Neuron (in vitro differentiated cells): ENCODE results near the gene UBE2L5.

ENCODE experiments used
- H2AFZ ChIP-seq: one replicate; pipeline ENCODE4 v1.6.1; 2013; ENCODE audit warnings: low read depth, mild to moderate bottlenecking, inconsistent platforms, low read length, moderate library complexity
- H3K27me3 ChIP-seq: one replicate; pipeline ENCODE4 v1.6.1; 2013; ENCODE audit warnings: low read length; ENCODE audit not compliant: insufficient read depth
- H3K36me3 ChIP-seq: one replicate; pipeline ENCODE4 v1.6.1; 2013; ENCODE audit warnings: low read length; ENCODE audit not compliant: insufficient read depth
- H3K4me1 ChIP-seq: one replicate; pipeline ENCODE4 v1.6.1; 2013; ENCODE audit warnings: low read length; ENCODE audit not compliant: insufficient read depth
- H3K4me3 ChIP-seq: 2 replicates; pipeline ENCODE4 v1.5.1; 2013; ENCODE audit warnings: mild to moderate bottlenecking, low read length, moderate library complexity
- H3K9me3 ChIP-seq: one replicate; pipeline ENCODE4 v1.6.1; 2013; ENCODE audit warnings: low read length

The UBE2L5 gene

DNA sequence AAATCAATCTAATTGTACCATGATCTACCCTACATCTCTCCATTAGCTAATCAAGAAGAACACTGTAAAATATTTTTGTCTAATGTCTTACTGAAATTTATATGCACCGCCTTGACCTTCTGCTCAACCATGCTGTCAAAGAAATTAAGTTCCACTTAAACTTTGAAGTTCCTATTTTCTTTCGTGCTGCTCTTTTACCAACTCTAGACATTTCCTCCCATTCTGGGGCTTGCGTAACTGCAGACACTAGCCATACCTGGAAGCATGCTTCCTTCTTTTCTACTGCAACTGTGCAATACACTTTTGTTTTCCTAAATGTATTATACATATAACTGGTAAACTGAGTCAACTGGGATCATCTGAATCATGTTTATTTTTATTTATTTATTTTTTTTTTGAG, 8.5 kb upstream of the UBE2L5 start:
- H3K27me3 ChIP-seq, result peaks cover 13% of the 10 kb centered on the region
- H3K9me3 ChIP-seq, result peaks cover 5% of the 10 kb centered on the region
- H3K4me3 ChIP-seq, result no peak overlapping the region
- no peaks in the 10 kb centered on the region for H3K36me3 ChIP-seq
- no peak overlapping the region for H2AFZ ChIP-seq
- no peaks in the 10 kb centered on the region for H3K4me1 ChIP-seq

DNA sequence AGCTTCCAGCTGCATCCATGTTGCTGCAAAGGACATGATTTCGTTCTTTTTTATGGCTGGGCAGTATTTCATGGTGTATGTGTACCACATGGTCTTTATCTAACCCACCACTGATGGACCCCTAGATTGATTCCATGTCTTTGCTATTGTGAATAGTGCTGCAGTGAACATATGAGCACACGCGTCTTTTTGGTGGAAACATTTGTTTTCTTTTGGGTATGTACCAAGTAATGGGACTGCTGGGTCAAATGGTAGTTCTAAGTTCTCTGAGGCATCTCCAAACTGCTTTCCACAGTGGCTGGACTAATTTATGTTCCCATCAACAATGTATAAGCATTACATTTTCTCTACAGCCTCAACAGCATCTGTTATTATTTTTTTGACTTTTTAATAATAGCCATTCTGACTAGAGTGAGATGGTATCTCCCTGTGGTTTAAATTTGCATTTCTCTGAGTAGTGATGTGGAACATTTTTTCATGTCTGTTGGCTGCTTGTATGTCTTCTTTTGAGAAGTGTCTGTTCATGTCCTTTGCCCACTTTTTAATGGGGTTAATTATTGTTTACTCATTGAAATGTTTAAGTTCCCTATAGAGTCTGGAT, 6.8 kb upstream of the UBE2L5 start:
- no peaks in the 10 kb centered on the region for H3K9me3 ChIP-seq
- no peaks in the 10 kb centered on the region for H3K36me3 ChIP-seq
- no peak overlapping the region for H2AFZ ChIP-seq
- peaks cover 22% of the 10 kb centered on the region for H3K27me3 ChIP-seq
- H3K4me3 ChIP-seq, result no peak overlapping the region
- H3K4me1 ChIP-seq, result no peaks in the 10 kb centered on the region

DNA sequence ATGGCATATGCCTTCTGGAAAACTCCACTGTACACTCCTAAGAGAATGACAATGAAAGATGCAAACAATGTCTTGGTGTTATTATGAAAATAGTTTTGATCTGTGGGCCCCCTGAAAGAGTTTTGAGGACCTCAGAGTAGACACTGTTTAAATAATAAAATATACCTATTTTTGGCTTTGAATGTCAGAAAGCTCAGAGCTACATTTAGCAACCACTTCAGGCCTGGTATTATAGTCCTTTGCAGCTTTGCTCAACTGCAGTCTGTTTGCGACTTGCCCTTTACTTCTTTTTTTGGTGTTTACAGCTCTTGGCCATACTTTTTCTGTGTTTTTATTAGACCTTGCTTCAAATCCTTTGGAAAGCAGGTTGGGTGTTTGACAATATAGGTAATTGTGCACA, 5.8 kb upstream of the UBE2L5 start:
- Histone ChIP-seq H3K4me3 (no peak overlapping the region), H2AFZ (no peak overlapping the region), H3K27me3 (peaks cover 24% of the 10 kb centered on the region), H3K9me3 (no peaks in the 10 kb centered on the region), H3K4me1 (peaks cover 5% of the 10 kb centered on the region), H3K36me3 (no peaks in the 10 kb centered on the region)

DNA sequence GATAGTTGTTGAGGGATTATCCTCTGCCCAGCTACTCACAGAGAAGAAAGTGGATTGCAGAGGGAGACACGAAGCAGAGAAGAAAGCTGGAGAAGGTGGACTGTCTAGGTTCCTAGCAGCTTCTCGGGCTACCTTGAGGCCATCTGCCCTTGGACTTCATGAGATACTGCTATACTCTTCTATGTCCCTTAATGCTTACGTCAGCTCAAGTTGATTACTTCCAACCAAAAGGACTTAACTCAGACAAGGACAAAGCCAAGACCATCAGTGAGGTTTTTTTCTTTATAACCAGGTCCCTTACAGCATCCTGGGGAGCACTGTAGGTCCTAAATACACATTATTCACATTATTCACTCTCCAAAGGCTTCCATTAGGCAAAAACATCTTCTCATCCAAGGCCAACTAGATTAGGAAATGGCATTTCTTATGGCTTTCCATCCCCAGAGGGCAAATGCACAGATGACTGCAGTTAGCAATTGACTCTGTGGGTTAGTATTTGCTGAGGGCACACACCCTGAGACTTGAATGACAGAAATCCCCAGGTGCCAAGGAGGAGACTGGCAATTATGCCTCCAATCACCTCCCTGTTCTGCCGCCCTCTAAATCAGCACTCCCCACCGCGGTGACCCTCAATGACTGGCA, 4.1 kb upstream of the UBE2L5 start:
- no peaks in the 10 kb centered on the region for H3K36me3 ChIP-seq
- H3K4me1 ChIP-seq, result peaks cover 12% of the 10 kb centered on the region
- no peak overlapping the region for H2AFZ ChIP-seq
- peaks cover 24% of the 10 kb centered on the region for H3K27me3 ChIP-seq
- no peaks in the 10 kb centered on the region for H3K9me3 ChIP-seq
- H3K4me3 ChIP-seq, result no peak overlapping the region

DNA sequence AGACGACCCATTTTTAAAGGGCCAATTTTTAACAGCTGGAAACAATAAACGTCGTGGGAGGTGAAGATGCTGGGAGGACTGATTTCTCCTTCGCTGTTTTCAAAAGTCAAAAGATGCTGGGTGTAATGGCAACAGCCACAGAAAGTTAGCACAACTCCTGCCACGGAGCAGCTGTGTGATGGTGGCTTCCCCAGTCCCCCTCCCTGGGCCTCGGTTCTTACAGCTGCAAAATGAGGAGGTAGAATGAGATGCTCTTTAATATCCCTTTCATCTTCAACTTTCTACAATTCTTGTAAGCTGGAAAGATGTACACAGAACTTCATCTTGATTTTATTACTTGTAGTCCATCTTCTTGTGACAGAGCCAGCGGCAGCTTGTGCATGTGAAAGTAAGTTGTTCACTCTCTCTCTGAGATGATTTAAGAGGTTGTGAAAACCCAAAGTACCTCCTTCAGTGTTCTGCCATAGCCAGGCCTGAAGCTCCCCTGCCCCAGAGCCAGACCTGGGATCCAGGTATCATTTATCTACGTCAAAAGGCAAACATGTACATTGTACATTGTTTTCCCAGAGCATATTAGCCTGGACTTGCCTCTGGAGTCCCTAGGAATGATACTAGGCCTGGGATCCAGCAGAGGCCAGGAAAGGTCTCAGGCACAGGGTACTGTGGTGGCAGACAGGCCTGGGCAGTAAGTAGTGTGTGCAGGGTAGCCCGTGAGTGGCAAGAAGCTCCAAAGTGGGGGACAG, 3.4 kb upstream of the UBE2L5 start:
- H2AFZ ChIP-seq, result no peak overlapping the region
- no peak overlapping the region for H3K4me3 ChIP-seq
- peaks cover 12% of the 10 kb centered on the region for H3K4me1 ChIP-seq
- no peaks in the 10 kb centered on the region for H3K36me3 ChIP-seq
- H3K9me3 ChIP-seq, result no peaks in the 10 kb centered on the region
- peaks cover 24% of the 10 kb centered on the region for H3K27me3 ChIP-seq

DNA sequence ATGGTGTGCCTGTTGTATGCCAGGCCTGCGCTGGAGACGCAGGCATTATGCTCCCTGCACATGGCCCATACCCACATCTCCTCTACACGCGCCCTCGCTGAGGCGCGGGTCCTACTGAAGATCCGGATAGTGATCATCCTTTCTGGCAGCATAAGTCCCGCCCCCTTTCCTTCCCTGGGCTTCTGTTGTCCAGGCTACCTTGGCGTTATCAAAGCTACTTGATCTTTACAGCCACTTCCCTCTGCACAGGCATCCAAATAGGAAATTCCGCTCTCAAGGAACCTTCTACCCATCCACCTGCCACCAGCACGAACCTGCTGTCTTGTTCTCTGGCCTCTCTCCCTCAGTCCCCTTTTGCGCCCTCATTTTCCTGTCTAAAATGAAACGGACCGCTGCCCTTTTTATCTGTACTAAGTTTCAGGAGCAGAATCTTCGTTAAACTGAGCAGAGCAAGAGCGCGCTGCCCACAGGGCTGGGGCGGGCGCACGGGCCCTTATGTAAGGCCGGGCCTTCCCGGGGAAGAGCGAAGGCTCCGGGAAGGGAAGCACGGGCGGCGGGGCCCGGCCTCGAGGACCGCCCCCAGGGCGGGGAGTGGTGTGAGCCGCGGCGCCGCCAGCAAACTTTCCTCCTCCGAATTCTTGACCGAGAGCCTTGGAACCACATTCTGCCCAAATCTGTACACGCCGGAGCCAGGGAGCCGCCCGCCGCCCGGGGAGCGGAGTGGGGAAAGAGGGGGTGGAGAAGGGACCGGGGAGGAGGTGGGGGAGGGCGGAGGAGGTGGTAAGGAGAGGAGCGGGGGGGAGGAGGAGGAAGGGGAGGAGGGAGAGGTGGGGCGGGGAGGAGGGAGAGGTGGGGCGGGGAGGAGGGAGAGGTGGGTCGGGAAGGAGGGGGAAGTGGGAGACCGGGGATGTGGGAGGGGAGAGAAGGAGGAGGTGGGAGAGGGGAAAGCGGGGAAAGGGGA, 920 bp upstream of the UBE2L5 start:
- H3K9me3 ChIP-seq, result no peaks in the 10 kb centered on the region
- H3K27me3 ChIP-seq, result peaks cover 23% of the 10 kb centered on the region
- peaks cover 12% of the 10 kb centered on the region for H3K4me1 ChIP-seq
- H2AFZ ChIP-seq, result peak overlapping the region; percentile 88
- peak overlapping the region; percentile 86 for H3K4me3 ChIP-seq
- no peaks in the 10 kb centered on the region for H3K36me3 ChIP-seq

DNA sequence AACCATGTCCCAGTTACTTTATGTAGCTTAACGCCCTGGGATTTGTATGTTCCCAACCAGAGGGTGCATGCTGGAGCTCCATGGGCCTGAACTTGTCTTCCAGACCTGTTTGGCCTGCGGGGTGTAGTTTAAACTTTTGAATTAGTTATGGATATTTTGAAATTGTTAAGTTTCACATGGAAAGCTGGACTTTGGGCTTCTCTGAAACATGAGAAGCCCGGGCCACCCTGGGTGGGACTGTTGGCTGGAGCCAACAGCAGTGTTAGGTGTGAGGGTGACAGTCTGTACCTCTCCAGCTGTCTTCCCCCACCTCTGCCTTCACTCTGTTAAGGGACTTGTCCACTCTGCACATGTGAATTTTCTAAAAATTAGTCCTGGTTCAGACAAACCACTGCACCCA, 1.6 kb downstream of the UBE2L5 start:
- no peaks in the 10 kb centered on the region for H3K36me3 ChIP-seq
- peaks cover 12% of the 10 kb centered on the region for H3K4me1 ChIP-seq
- no peak overlapping the region for H3K4me3 ChIP-seq
- H3K9me3 ChIP-seq, result no peaks in the 10 kb centered on the region
- no peak overlapping the region for H2AFZ ChIP-seq
- H3K27me3 ChIP-seq, result peaks cover 18% of the 10 kb centered on the region

DNA sequence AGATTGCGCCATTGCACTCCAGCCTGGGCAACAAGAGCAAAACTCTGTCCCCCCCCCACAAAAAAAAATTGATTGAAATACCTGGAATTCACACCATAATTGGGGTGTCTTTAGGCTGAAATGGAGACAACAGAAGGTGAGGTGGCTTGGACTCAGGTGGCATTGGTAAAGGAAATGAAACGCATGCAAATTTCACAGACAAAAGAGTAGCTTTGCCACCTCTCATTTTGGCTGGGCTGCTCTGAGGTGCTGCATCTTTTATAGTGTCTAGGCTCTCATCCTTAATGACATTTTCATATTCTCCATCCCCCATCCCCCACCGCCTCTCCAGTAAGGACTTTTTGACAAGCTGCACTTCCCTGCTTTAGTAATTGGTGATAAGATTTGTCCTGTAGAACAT, 6.9 kb downstream of the UBE2L5 start:
- Histone ChIP-seq H2AFZ (no peak overlapping the region), H3K27me3 (peaks cover 3% of the 10 kb centered on the region), H3K4me1 (no peaks in the 10 kb centered on the region), H3K36me3 (no peaks in the 10 kb centered on the region), H3K4me3 (no peak overlapping the region), H3K9me3 (no peaks in the 10 kb centered on the region)

DNA sequence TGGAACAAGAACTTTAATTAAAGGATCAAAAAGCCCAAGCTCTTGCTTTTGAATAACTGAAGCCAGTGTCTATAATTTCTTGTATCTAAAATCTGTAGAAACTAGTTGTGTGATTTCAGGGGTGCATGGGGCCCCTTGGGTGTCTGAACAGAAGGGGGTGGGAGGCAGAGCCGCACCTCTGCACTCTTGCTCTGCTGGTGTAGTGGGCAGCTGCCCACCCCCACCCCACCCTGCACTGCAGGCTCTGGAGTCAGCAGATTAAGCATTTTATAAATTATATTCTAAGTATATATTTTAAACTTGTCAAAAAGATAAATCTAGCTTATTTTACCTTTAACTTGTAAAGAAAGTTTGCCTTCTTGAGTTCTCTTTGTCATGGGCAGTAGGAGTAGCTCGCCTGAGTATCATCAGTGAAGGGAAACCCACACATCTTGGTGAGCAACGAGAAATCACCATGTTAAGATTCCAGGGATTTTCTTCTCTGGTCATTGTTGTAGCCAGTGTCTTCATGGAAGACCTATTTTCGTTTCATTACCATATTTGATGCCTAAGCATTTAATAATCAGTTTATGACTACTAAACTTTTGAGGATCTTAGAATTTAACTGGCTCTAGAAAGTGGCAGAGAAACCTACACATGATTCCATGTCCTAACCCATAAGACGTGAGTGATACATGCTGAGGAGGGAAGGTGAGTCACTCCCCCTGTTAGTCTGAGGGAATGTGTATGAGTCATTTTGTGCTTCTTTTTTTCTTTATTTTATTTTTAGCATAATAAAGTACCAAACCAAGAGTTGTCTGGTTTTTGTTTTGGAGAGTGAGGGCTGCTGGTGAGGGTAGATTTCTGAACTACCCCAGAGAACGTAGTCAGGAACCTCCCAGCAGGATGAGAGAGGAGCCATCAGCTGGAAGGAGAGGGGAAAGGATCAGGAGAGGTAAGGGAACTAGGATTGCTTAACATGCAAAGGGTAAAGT, 7.7 kb downstream of the UBE2L5 start:
- Histone ChIP-seq H3K9me3 (no peaks in the 10 kb centered on the region), H2AFZ (no peak overlapping the region), H3K4me3 (no peak overlapping the region), H3K36me3 (no peaks in the 10 kb centered on the region), H3K4me1 (no peaks in the 10 kb centered on the region), H3K27me3 (peaks cover 3% of the 10 kb centered on the region)

DNA sequence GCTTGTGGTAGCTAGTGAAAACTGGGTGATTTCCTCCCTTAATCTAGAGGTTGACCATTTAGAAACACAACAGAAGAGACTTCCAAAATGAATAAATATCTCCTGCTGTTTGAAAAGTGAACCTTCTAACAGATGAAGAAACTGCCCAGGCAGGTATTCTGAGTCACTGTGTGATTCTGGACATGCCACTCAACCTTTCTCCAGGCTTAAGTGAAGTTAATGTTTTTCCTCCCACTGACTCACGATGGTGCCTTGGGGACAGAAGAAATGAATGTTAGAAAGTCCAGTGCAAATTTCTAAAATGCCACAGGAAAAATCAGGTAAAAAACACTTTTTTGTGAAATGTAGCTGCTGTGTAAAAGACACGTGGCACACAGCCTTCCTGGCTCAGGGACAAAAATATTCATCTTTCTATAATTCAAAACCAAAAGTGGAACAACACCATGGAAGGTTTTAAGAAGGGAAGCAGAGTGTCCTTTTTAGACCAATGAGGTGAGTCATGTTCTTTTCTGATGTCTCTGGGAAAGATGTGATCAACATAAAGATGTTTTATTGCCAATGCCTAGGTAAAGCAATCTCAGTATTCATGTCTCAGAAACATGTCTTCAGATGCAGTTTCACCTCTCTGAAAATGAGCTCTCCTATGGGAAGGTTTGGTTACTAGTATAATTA, 9.1 kb downstream of the UBE2L5 start:
- Histone ChIP-seq H3K36me3 (no peaks in the 10 kb centered on the region), H3K4me1 (no peaks in the 10 kb centered on the region), H3K9me3 (no peaks in the 10 kb centered on the region), H2AFZ (no peak overlapping the region), H3K4me3 (no peak overlapping the region), H3K27me3 (peaks cover 5% of the 10 kb centered on the region)

DNA sequence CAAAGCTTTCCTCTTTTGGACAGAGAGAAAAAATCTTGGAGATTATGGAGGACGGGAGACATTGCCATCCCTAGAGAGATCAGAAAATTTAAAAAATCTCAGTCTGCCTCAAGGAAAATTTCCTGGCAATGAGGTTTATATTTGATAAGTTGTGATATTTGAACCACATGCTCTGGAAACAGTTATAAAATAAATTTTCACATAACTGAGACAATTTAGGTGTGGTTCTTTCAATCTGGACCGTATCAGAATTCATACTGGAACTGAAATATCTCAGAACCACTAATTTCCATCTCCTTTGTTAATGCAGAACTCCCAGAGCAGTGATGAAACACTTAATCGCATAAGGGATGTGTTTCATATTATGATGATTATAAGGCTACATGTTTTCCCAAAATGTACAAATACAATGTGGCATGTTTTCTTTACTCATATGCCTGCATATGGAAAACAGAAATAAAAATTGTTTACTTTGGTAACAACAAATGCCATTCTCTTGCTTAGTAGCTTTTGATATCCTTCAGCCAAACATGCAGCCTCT, 13.7 kb downstream of the UBE2L5 start:
- H2AFZ ChIP-seq, result no peak overlapping the region
- H3K4me1 ChIP-seq, result no peaks in the 10 kb centered on the region
- H3K27me3 ChIP-seq, result peaks cover 6% of the 10 kb centered on the region
- no peak overlapping the region for H3K4me3 ChIP-seq
- H3K36me3 ChIP-seq, result no peaks in the 10 kb centered on the region
- no peaks in the 10 kb centered on the region for H3K9me3 ChIP-seq
